Uterus (tissue), 4 donors: ENCODE data around the gene DNMT3A. TPM values are rescaled to one million over a fixed set of nuclear protein-coding genes. Genes with fewer than 3 reads are reported as not detected.

Experiments
- DNase-seq, 2 donors: peaks; one replicate each; pipeline ENCODE4 v3.0.0-alpha.2; 2019 to 2020
- H3K27ac ChIP-seq, 2 donors: fragments of 200-600 bp; sonication (generic); 1 replicate in 1 of 2; 2 replicates in 1 of 2; pipeline ENCODE4 v1.5.1; 2016 to 2018
- H3K27me3 ChIP-seq, 2 donors: fragments of 200-600 bp; sonication (generic); one replicate each; pipeline ENCODE4 v1.5.1; 2018 to 2019; ENCODE audit warnings: control low read depth in 1 of 2
- H3K36me3 ChIP-seq, 2 donors: fragments of 200-600 bp; sonication (generic); one replicate each; pipeline ENCODE4 v1.5.1; 2019; ENCODE audit warnings: control low read depth in 1 of 2
- H3K4me1 ChIP-seq, 2 donors: fragments of 200-600 bp; sonication (generic); one replicate each; pipeline ENCODE4 v1.5.1; 2018 to 2019; ENCODE audit warnings: control low read depth in 1 of 2
- H3K4me3 ChIP-seq, 2 donors: fragments of 200-600 bp; sonication (generic); 1 replicate in 1 of 2; 2 replicates in 1 of 2; pipeline ENCODE4 v1.5.1; 2018 to 2019; ENCODE audit warnings: mild to moderate bottlenecking in 1 of 2
- H3K9me3 ChIP-seq, 2 donors: fragments of 200-600 bp; sonication (generic); one replicate each; pipeline ENCODE4 v1.5.1; 2019; ENCODE audit warnings: control low read depth in 1 of 2
- POLR2A ChIP-seq, 2 donors: fragments of 450-650 bp; IDR thresholded peaks; one replicate each; pipeline ENCODE4 v1.6.1; 2016; ENCODE audit warnings: antibody characterized with exemption in 2 of 2, mild to moderate bottlenecking in 1 of 2, moderate library complexity in 1 of 2
- intact Hi-C: fragments of 100-400 bp; cut with DNase I; formaldehyde crosslinking; loops from one replicate; pipeline ENCODE4 v1.15.1; 2023; ENCODE audit warnings: low total_unique reads
- total RNA-seq, 4 donors: library from RNA; depleted of rRNA in 3 of 4; stranded (reverse); fragments of >200 nt in 3 of 4; gene quantifications; one replicate each; pipeline versions ENCODE4 v1.1.0 to v1.2.4, GENCODE V29; 2014 to 2023
- TF ChIP-seq, protein P1 (sequence below), 4 experiments: fragments of 200-600 bp in 2 of 4; fragments of 450-650 bp in 2 of 4; sonication (generic) in 2 of 4; IDR thresholded peaks; one replicate each; pipeline ENCODE4 v1.5.1; 2016 to 2019; ENCODE audit warnings: antibody characterized with exemption in 4 of 4, mild to moderate bottlenecking in 2 of 4, moderate library complexity in 1 of 4
- donor health status: DM: yes; HTN: yes; CAD: no.

DNMT3A gene
- total RNA-seq, 4 donors from 2014 or later = 2.3 to 95.8 (median 29.9) TPM

DNA sequence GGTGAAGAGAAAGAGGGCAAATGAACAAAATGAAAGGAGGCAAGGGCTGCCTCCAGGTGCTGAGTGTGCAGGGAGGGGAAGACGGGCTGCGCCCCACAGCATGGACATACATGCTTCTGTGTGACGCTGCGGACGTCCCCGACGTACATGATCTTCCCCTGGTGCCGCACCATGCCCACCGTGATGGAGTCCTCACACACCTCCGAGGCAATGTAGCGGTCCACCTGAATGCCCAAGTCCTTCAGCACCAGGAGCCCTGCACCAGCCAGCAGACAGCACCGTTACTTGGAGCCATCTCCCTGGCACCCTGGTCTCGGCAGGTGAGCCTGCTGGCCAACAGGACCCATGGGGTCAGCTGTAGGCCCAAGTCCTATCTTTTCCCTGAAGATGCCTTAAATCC is 100.3 kb downstream of the DNMT3A start:
- Histone ChIP-seq H3K36me3 (no peaks in the 10 kb centered on the region), H3K4me3 (no peak overlapping the region), H3K4me1 (no peaks in the 10 kb centered on the region), H3K27me3 (no peaks in the 10 kb centered on the region), H3K27ac (no peak overlapping the region), H3K9me3 (no peaks in the 10 kb centered on the region)
- intact Hi-C loops = no loop called here
- no peak for DNase-seq
- TF ChIP-seq POLR2A (IDR thresholded peaks at IDR 0.05) = no peak
- TF ChIP-seq, protein P1, sequence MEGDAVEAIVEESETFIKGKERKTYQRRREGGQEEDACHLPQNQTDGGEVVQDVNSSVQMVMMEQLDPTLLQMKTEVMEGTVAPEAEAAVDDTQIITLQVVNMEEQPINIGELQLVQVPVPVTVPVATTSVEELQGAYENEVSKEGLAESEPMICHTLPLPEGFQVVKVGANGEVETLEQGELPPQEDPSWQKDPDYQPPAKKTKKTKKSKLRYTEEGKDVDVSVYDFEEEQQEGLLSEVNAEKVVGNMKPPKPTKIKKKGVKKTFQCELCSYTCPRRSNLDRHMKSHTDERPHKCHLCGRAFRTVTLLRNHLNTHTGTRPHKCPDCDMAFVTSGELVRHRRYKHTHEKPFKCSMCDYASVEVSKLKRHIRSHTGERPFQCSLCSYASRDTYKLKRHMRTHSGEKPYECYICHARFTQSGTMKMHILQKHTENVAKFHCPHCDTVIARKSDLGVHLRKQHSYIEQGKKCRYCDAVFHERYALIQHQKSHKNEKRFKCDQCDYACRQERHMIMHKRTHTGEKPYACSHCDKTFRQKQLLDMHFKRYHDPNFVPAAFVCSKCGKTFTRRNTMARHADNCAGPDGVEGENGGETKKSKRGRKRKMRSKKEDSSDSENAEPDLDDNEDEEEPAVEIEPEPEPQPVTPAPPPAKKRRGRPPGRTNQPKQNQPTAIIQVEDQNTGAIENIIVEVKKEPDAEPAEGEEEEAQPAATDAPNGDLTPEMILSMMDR (IDR thresholded peaks at IDR 0.05) = no peak

DNA sequence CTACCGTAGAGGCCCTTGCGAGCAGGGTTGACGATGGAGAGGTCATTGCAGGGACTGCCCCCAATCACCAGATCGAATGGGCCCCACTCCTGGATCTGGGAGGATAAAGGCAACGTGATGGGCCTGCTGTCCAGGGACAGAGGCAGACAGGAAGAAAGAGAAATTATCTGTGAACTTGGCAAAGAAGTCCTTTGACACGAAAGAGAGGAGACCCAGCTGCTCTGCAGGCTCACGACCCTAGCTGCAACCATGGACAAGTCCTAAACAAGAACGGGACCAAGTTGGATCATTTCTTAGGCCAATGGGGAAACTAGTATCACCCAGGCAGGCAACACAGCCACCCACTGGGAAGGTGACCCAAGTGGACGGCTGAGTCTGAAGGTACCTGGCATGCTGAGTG is 101.1 kb downstream of the DNMT3A start:
- no peak for DNase-seq
- TF ChIP-seq, protein P1 (IDR thresholded peaks at IDR 0.05) = no peak
- TF ChIP-seq POLR2A (IDR thresholded peaks at IDR 0.05) = no peak
- Histone ChIP-seq H3K4me3 (no peak overlapping the region), H3K27me3 (no peaks in the 10 kb centered on the region), H3K4me1 (no peaks in the 10 kb centered on the region), H3K36me3 (no peaks in the 10 kb centered on the region), H3K9me3 (no peaks in the 10 kb centered on the region), H3K27ac (no peak overlapping the region)
- intact Hi-C loops = no loop called here

DNA sequence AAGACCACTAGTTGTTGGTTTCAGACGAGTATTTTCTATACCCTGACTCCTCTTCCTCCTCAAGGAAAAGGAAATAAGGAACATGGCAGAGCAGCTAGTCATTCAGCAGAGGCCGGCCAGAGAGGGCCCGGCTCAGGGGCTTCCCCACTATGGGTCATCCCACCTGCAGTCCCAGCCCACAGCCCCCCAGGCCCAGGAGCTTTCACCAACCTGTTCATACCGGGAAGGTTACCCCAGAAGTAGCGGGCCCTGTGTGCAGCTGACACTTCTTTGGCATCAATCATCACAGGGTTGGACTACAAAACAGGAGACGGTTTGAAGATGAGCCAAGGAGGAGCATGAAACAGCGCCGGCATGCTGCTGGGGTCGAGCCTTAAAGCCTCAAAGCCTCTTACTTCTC is 102.8 kb downstream of the DNMT3A start:
- Histone ChIP-seq H3K27me3 (no peaks in the 10 kb centered on the region), H3K36me3 (no peaks in the 10 kb centered on the region), H3K4me3 (no peak overlapping the region), H3K27ac (no peak overlapping the region), H3K9me3 (no peaks in the 10 kb centered on the region), H3K4me1 (no peaks in the 10 kb centered on the region)
- DNase-seq = no peak
- intact Hi-C loops = no loop called here
- no peak for TF ChIP-seq POLR2A (IDR thresholded peaks at IDR 0.05)
- TF ChIP-seq, protein P1 (IDR thresholded peaks at IDR 0.05) = no peak

DNA sequence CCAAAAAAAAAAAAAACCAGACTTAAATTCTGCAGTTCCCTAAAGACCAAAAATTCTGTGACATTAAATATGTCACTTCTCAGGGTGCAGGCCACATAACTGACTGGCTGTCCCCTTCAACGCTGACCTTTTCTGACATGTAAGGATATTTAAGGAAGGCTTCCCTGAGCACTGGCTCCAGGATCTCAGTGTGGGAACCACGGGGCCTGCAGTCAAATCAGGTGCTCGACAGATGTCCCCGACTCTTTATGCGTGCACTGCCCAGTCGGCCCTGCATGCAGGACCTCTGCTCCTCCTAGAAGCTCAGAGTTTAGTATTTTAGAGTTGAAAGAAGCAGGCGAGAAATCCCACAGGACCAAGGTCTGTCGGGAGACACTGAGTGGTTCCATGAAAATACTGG is 104.0 kb downstream of the DNMT3A start:
- Histone ChIP-seq H3K36me3 (no peaks in the 10 kb centered on the region), H3K4me1 (no peaks in the 10 kb centered on the region), H3K27me3 (no peaks in the 10 kb centered on the region), H3K9me3 (no peaks in the 10 kb centered on the region), H3K27ac (no peak overlapping the region), H3K4me3 (no peak overlapping the region)
- intact Hi-C loops = no loop called here
- TF ChIP-seq POLR2A (IDR thresholded peaks at IDR 0.05) = no peak
- TF ChIP-seq, protein P1 (IDR thresholded peaks at IDR 0.05) = no peak
- DNase-seq = no peak

DNA sequence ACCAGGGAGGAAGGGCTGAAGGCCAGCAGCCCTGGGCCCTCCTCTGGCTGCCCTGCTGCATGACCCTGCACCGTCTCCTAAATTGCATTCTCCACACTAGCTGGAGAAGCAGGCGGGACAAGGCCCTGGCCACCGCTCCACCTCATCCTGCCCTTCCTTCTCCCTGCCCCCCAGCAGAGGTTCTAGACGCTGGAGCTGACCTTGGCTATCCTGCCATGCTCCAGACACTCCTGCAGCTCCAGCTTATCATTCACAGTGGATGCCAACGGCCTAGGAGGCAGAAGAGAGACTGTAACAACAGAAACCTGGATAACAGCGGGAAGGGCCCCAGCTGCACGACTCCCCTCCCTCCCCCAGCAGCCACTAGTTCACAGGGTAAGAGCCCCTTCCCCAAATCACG is 105.0 kb downstream of the DNMT3A start:
- intact Hi-C loops = no loop called here
- TF ChIP-seq POLR2A (IDR thresholded peaks at IDR 0.05) = no peak
- TF ChIP-seq, protein P1 (IDR thresholded peaks at IDR 0.05) = no peak
- Histone ChIP-seq H3K36me3 (no peaks in the 10 kb centered on the region), H3K4me3 (no peak overlapping the region), H3K27me3 (no peaks in the 10 kb centered on the region), H3K27ac (no peak overlapping the region), H3K4me1 (no peaks in the 10 kb centered on the region), H3K9me3 (no peaks in the 10 kb centered on the region)
- no peak for DNase-seq
